Adipocyte (in vitro differentiated cells): Measurements from ENCODE around the gene SPAG6.

Experiments used
- DNase-seq: peaks from one replicate; pipeline ENCODE4 v3.0.0-alpha.2; 2015; ENCODE audit warnings: low read depth
- H3K27me3 ChIP-seq: replicated peaks from 2 replicates; pipeline ENCODE4 v1.7.0; 2013; ENCODE audit warnings: mild to moderate bottlenecking, low read length, moderate library complexity; ENCODE audit not compliant: control insufficient read depth, insufficient read depth
- H3K36me3 ChIP-seq: 2 replicates; pipeline ENCODE4 v1.7.0; 2013; ENCODE audit warnings: low read length, mild to moderate bottlenecking, moderate library complexity; ENCODE audit not compliant: control insufficient read depth, insufficient read depth, severe bottlenecking
- H3K4me1 ChIP-seq: 2 replicates; pipeline ENCODE4 v1.7.0; 2013; ENCODE audit warnings: mild to moderate bottlenecking, low read length, moderate library complexity; ENCODE audit not compliant: control insufficient read depth, insufficient read depth
- H3K4me3 ChIP-seq: 2 replicates; pipeline ENCODE4 v1.7.0; 2013; ENCODE audit warnings: mild to moderate bottlenecking, low read length, moderate library complexity
- H3K9ac ChIP-seq: 2 replicates; pipeline ENCODE4 v1.7.0; 2013; ENCODE audit warnings: mild to moderate bottlenecking, low read length, moderate library complexity
- H3K9me3 ChIP-seq: 2 replicates; pipeline ENCODE4 v1.7.0; 2013; ENCODE audit warnings: mild to moderate bottlenecking, low read length, moderate library complexity; ENCODE audit not compliant: control insufficient read depth

Gene SPAG6

DNA sequence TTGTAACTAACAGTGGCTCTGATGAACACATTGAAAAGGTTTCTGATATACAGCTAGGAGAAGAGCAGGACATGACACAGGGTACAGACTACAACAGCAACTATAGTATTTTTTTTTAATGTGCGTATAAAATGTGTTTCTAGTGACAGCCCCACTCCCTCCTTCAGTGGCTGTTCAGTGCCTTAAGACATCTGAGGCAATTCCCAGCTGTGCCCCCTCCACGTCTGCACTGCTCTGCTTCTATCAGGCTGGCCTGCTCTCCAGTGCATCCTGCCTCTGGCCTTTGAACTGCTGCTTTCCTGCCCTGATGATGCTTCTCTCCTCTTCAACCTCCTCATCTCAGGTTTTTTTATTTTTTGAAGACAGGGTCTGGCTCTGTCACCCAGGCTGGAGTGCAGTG is 111.2 kb downstream of the SPAG6 start:
- no peaks in the 10 kb centered on the region for H3K4me1 ChIP-seq
- H3K27me3 ChIP-seq: no peaks in the 10 kb centered on the region
- no peak for DNase-seq
- no peaks in the 10 kb centered on the region for H3K36me3 ChIP-seq
- no peak overlapping the region for H3K4me3 ChIP-seq
- H3K9ac ChIP-seq: no peak overlapping the region
- H3K9me3 ChIP-seq: no peaks in the 10 kb centered on the region

DNA sequence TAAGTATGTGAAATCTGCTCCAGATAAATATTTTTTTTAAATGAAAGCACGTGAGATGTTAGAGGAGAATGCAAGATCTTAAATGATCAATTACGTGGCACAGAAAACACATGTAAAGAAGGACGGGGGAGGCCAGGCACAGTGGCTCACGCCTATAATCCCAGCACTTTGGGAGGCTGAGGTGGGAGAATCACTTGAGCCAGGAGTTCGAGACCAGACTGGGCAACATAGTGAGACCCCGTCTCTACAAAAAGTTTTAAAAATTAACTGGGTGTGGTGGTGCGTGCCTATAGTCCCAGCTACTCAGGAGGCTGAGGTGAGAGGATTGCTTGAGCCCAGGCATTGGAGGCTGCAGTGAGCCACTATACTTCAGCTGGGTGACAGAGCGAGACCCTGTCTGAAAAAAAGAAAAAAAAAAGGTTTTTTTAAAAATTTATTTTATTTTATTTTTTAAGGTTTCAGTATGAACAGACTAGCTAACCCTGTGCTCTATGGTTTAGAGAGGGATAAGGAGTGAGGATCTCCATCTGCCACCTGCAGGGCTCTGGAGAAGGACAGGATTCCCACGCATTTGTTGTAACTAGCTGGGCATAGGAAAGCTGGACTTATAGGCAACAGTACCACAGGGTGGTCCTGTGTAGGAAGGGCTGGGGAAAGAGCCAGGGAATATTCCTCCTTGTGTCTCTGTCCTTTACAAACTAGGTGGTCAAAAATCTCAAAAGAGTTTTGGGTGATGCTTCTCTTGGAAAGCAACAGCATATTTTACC is 113.2 kb downstream of the SPAG6 start:
- Histone ChIP-seq H3K36me3 (no peaks in the 10 kb centered on the region), H3K27me3 (no peaks in the 10 kb centered on the region), H3K4me1 (peaks cover 2% of the 10 kb centered on the region), H3K9me3 (no peaks in the 10 kb centered on the region), H3K4me3 (no peak overlapping the region), H3K9ac (no peak overlapping the region)
- DNase-seq: no peak

DNA sequence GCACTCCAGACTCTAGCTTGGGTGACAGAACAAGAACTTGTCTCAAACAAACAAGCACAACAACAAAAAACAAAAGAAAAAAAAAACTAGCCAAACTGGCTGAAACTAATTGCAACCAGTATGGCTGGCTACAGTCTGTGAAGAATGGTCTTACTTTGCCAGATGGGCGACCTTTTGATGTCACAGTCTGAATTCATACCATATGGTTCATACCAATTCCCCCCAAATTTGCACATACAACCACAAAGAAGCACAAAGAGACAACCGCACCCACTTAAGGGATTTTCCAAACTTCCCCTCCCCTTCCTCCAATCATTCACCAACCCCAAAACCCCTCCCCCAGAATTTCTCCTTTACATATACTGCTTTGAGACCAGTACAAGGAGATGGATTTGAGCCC is 114.2 kb downstream of the SPAG6 start:
- no peaks in the 10 kb centered on the region for H3K36me3 ChIP-seq
- H3K4me3 ChIP-seq: no peak overlapping the region
- no peak overlapping the region for H3K9ac ChIP-seq
- no peaks in the 10 kb centered on the region for H3K27me3 ChIP-seq
- DNase-seq: no peak
- H3K4me1 ChIP-seq: peaks cover 10% of the 10 kb centered on the region
- no peaks in the 10 kb centered on the region for H3K9me3 ChIP-seq

- Histone ChIP-seq H3K4me3 (no peak overlapping the region), H3K4me1 (peaks cover 13% of the 10 kb centered on the region), H3K9me3 (no peaks in the 10 kb centered on the region), H3K36me3 (no peaks in the 10 kb centered on the region), H3K9ac (no peak overlapping the region), H3K27me3 (no peaks in the 10 kb centered on the region)
- no peak for DNase-seq
Observed at GRCh38 chr10:22460101-22460500, 114.8 kb downstream of the SPAG6 start.

DNA sequence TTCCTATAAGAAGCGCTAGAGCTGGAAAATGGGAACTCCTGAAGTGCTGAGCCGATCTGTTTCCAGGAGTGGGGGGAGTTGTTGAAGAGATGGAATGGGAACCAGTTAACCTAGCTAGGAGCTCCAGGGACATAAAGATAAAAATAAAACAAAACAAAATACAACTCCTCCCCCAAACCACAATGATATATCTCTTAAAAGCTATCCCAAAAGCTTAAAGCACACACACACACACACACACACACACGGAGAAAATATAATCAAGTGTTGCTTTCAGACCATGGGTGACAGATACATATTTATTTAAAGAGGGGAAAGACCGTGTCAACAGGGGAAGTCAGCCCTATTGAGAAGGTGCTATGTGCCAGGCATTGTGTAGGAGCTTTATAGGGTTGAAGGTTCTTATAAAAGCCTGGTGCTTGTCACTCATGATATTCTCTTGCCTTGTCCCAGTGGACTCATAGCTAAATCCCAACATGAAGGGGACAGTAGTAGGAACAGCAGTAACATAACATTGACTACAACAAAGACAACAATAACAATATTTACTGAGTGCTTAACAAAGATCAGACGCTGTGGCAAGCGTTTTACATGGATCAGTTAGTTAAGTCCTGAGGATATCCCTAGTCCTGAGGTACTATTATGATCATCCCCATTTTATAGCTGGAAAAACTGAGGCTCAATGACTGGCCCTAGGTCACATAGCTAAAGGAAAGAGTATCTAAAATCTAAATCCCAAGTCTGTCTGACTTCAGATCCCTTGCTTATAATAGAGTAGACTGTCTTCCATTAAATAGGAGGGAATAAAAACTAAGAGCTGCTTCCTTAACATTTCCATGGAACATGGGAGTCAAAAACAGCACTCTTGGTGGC is 115.5 kb downstream of the SPAG6 start:
- H3K4me1 ChIP-seq: peaks cover 13% of the 10 kb centered on the region
- H3K4me3 ChIP-seq: no peak overlapping the region
- no peaks in the 10 kb centered on the region for H3K9me3 ChIP-seq
- H3K9ac ChIP-seq: no peak overlapping the region
- no peak for DNase-seq
- H3K27me3 ChIP-seq: no peaks in the 10 kb centered on the region
- H3K36me3 ChIP-seq: no peaks in the 10 kb centered on the region

- H3K36me3 ChIP-seq: no peaks in the 10 kb centered on the region
- H3K9ac ChIP-seq: no peak overlapping the region
- no peak for DNase-seq
- no peaks in the 10 kb centered on the region for H3K9me3 ChIP-seq
- no peaks in the 10 kb centered on the region for H3K27me3 ChIP-seq
- peaks cover 16% of the 10 kb centered on the region for H3K4me1 ChIP-seq
- H3K4me3 ChIP-seq: no peak overlapping the region
Observed at GRCh38 chr10:22461891-22462290, 116.6 kb downstream of the SPAG6 start.

GRCh38 chr10:22463255-22463654 is 118.0 kb downstream of the SPAG6 start:
- Histone ChIP-seq H3K36me3 (no peaks in the 10 kb centered on the region), H3K9ac (no peak overlapping the region), H3K4me1 (peaks cover 17% of the 10 kb centered on the region), H3K27me3 (no peaks in the 10 kb centered on the region), H3K4me3 (no peak overlapping the region), H3K9me3 (no peaks in the 10 kb centered on the region)
- DNase-seq: no peak

GRCh38 chr10:22464966-22465629 is 119.8 kb downstream of the SPAG6 start:
- Histone ChIP-seq H3K27me3 (peaks cover under 1% of the 10 kb centered on the region), H3K4me1 (peaks cover 20% of the 10 kb centered on the region), H3K9me3 (no peaks in the 10 kb centered on the region), H3K9ac (no peak overlapping the region), H3K36me3 (no peaks in the 10 kb centered on the region), H3K4me3 (no peak overlapping the region)
- DNase-seq: no peak

DNA sequence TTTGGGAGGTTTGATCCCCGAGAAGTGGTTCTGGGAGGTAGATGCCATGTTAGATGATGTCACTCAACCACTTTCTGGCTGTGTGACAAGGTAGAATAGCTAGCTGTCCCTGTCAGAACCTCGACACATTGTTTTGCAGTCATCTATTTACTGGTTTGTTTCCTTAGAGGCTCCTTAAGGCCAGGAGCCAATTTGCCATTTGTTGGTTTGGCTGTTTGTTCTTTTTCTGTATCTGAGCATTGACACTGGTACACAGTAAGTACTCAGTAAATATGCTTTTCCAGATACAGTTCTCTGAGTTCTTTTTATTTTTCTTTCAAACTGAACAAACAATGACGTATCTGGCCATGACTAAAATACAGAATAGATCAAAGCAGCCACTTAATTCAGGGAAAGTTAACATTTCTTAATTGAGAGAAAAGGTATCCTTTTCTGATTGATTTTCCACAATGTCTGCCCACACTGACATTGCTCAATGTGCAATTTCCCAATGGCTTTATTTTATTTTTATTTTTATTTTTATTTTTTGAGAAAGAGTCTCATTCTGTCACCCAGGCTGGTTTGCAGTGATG is 121.6 kb downstream of the SPAG6 start:
- H3K4me1 ChIP-seq: peaks cover 20% of the 10 kb centered on the region
- H3K4me3 ChIP-seq: no peak overlapping the region
- no peaks in the 10 kb centered on the region for H3K36me3 ChIP-seq
- peaks cover 8% of the 10 kb centered on the region for H3K27me3 ChIP-seq
- no peak overlapping the region for H3K9ac ChIP-seq
- DNase-seq: no peak
- H3K9me3 ChIP-seq: no peaks in the 10 kb centered on the region
